GM18873 (cell line): ENCODE measurements around the gene R3HDM4.

Experiments
- ATAC-seq: cut with Tn5 transposase; IDR thresholded peaks from one replicate; pipeline ENCODE4 v1.9.1; 2021; ENCODE audit warnings: mild to moderate bottlenecking, moderate library complexity, moderate number of reproducible peaks; ENCODE audit not compliant: unreplicated experiment, low FRiP score

Gene R3HDM4

GRCh38 chr19:932648-933552 is 19.9 kb upstream of the R3HDM4 start:
- no peak for ATAC-seq

- ATAC-seq = no peak
These were observed 19.0 kb upstream of the R3HDM4 start for GRCh38 chr19:931860-932647.

- ATAC-seq = no peak
These were observed 16.9 kb upstream of the R3HDM4 start for GRCh38 chr19:929891-930258.

GRCh38 chr19:929203-929890 is 16.3 kb upstream of the R3HDM4 start:
- ATAC-seq = no peak

GRCh38 chr19:928471-929202 is 15.6 kb upstream of the R3HDM4 start:
- no peak for ATAC-seq

- ATAC-seq = no peak
These were observed 14.9 kb upstream of the R3HDM4 start for GRCh38 chr19:927780-928401.

- no peak for ATAC-seq
These were observed 14.3 kb upstream of the R3HDM4 start for GRCh38 chr19:927351-927779.

- no peak for ATAC-seq
These were observed 13.8 kb upstream of the R3HDM4 start for GRCh38 chr19:926589-927350.

GRCh38 chr19:926323-926588 is 13.2 kb upstream of the R3HDM4 start:
- no peak for ATAC-seq

GRCh38 chr19:925526-926322 is 12.7 kb upstream of the R3HDM4 start, which contains the start of gene ARID3A:
Gene ARID3A, plus strand, starts transcription at chr19:926035. Its CDS starts 3,494 bp downstream, at chr19:929529.
- ATAC-seq = peak; percentile 38

- ATAC-seq = peak; percentile 33
These were observed 12.1 kb upstream of the R3HDM4 start for GRCh38 chr19:925087-925525.

GRCh38 chr19:924553-925086 is 11.6 kb upstream of the R3HDM4 start:
- ATAC-seq = no peak

GRCh38 chr19:920051-920864 is 7.2 kb upstream of the R3HDM4 start:
- ATAC-seq = no peak

GRCh38 chr19:919199-920050 is 6.4 kb upstream of the R3HDM4 start:
- ATAC-seq = no peak

GRCh38 chr19:918481-919198 is 5.6 kb upstream of the R3HDM4 start:
- no peak for ATAC-seq

- ATAC-seq = no peak
These were observed 5.1 kb upstream of the R3HDM4 start for GRCh38 chr19:918152-918437.
